Activated CD8-positive, alpha-beta memory T cell treated with anti-CD3 and anti-CD28 coated beads, Interleukin-2, amount 50 U/mL, for 48 hours (primary cell): Measurements from ENCODE around the gene MLLT3.

Source experiments
- DNase-seq: peaks from one replicate; pipeline ENCODE4 v3.0.0-alpha.2; 2020

The MLLT3 gene

DNA sequence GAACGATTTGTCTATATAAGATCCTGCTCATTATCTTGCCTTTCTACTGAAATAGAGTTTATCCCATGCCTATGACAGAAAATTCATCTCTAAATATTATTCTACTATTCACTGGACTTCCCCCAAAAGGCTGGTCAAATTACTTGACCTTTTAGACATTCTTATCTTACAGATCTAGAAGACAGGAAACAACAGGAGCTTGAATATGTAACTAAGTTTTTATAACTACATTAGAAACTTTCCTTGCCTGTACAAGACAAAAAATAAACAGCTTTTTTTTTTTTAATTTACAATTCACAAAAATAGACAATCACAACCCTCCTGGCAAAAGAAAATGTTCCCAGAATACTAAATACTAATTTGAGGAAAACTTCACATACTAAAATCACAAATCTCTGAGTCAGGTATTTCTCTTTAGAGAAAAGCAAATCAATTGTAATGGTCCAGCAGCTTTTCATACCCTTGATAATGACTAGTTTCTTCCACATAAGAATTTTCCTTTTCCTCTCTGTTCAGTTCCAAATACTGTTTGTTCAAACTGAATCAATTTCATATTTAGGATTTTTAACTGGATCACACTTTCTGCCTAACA is 68.6 kb downstream of the MLLT3 start:
- DNase-seq = no peak

DNA sequence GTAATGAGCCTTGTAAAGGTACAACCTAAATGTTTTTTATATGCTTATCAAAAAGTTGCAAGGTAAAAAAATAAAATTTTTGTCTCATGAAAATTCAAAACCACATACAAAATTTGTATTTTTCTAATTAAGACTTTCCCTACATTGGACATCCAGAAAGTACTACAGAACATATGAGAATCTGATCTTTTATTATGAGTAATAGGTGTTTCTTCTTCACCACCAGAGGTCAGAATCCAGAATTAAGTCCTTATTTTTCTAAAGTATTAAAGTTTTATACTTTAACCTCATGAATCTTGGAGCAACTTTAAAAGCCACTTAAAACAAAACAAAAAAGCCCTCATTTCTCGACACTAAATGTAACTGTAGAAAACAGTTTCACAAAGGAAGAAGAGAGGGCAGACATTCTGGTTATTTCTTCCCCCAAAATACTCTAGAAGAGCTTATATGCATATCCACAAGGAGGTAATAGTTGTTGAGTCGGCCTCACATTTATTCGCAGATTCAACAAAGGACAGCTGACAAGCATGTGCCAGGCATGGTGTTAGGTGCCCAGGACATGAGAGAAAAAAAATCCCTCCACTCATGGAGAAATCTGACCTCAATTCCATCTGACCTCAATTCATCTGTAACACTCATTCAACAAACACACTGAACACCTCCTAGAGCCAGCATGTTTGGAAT is 69.3 kb downstream of the MLLT3 start:
- DNase-seq = no peak

GRCh38 chr9:20551835-20552234 is 70.5 kb downstream of the MLLT3 start:
- no peak for DNase-seq

- no peak for DNase-seq
Measured at GRCh38 chr9:20551236-20551635, 71.1 kb downstream of the MLLT3 start.

- DNase-seq = no peak
Measured at GRCh38 chr9:20550326-20550725, 72.0 kb downstream of the MLLT3 start.

DNA sequence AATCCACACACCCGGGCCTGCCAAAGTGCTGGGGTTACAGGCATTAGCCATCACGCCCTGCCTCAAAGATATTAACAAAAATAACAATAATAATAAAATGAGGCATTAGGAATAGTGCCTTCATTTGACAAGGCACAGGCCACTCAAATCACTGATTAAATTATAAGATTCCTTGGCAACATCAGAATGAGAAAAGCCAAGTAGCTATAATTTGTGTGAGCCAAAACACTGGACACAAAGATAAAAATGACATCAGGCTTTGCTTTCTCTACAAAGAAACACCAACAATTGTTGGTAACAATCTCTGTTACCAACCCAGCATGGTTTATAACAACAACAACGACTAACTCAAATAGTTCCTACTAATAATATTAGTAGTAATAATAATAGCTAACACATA is 73.2 kb downstream of the MLLT3 start:
- DNase-seq = no peak

DNA sequence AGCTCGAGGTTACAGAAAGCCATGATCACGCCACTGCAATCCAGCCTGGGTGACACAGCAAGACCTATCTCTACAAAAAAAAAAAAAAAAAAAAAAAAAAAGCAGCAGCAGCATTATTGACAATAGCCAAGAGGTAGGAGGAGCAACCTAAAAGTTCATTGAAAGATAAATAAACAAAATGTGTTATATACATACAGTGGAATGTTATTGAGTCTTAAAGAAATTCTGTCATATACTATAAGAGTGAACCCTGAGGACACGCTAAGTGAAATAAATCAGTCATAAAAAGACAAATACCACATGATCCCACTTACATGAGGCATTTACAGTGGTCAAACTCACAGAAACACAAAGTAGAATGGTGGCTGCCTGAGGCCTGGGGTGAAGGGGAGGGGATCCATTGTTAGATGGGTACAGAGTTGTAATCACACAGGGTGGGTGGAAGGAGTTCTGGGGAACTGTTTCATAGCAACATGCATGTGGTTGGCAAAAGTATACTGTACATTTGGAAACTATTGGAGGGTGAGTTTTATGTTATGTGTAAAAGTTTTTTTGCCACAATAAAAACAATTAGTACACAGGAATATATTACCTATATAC is 77.2 kb downstream of the MLLT3 start:
- DNase-seq = no peak

DNA sequence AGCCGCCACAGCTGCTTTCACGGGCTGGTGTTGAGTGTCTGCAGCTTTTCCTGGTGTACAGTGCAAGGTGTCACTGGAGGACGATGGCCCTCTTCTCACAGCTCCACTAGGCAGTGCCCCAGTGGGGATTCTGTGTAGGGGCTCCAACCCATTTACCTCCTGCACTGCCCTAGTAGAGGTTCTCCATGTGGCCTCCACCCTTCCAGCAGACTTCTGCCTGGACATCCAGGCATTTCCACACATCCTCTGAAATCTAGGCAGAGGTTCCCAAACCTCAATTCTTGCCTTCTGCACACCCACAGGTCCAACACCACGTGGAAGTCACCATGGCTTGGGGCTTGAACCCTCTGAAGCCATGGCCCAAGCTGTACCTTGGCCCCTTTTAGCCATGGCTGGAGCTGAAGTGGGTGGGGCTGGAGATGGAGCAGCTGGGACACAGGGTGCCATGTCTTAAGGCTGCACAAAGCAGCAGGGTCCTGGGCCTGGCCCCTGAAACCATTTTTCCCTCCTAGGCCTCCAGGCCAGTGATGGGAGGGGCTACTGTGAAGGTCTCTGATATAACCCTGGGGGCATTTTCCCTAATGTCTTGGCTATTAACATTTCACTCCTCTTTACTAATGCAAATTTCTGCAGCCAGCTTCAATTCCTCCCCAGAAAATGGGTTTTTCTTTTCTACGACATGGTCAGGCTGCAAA is 82.0 kb downstream of the MLLT3 start:
- DNase-seq = no peak

DNA sequence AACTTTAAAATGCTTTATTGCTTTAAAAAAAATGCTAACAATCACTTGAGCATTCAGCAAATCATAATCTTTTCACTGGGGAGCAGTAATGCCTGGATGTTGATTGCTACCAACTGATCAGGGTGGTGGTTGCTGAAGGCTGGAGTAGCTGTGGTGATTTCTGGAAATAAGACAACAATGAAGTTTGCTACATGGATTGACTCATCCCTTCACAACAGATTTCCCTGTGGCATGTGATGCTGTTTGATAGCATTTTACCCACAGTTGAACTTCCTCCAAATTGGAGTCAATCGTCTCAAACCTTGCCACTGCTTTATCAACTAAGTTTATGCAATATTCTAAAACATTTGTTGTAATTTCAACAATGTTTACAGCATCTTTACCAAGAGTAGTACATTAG is 83.3 kb downstream of the MLLT3 start:
- DNase-seq = no peak

- no peak for DNase-seq
Measured at GRCh38 chr9:20538092-20538491, 84.2 kb downstream of the MLLT3 start.

- no peak for DNase-seq
Measured at GRCh38 chr9:20537294-20537693, 85.0 kb downstream of the MLLT3 start.

GRCh38 chr9:20532584-20532983 is 89.7 kb downstream of the MLLT3 start:
- DNase-seq = no peak

DNA sequence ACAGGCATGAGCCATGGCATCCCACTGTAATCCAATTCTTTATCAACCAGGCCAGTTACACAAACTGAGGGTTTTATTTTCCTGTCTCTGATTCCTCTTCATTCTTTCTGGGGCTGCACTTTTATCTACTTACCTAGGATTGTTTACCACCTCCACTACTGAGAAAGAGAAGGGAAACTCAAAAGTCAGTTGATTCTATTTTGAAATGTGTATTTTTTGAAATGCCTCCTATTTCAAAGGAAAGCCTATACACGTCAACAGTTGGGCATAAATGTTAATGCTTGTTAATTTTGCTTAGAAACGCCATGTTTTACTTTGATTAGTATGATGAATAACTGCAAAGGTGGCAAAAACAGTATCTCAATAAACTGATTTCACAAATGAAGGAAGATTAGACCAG is 92.5 kb downstream of the MLLT3 start:
- DNase-seq = no peak

- DNase-seq = no peak
Measured at GRCh38 chr9:20528253-20528652, 94.0 kb downstream of the MLLT3 start.

DNA sequence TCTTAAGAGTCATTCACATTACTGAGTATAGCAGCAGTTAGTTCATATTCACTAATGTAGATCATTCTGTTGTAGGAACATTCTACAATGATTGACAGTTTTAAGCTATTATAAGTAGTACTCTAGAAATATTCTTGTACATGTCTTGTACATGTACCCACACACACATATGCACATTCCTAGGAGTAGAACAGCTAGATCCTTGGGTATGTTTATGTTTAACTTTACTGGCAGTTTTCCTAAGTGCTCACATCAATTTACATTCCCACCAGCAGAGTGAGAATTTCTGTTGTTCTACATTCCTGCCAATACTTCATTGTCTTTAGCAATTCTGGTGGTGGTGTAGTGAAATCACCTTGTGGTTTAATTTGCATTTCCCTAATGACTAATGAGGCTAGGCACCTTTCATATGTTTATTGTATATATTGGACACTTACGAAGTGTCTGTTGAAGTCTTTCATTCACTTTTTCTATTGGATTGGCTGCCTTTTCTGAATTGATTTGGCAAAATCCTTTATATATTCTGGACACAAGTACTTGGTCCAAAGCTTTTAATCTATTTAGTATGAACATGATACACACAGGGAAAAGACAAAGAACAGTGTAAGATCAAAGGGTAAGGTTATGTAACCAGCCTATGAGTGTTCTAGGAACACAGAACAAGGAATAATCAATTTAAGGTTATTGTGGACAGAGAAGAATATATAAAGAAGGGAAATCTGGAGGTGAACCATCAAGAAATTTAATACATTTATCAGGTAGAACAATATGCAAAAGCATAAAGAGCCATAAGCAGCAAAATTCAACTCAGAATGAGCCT is 95.6 kb downstream of the MLLT3 start:
- DNase-seq = no peak

DNA sequence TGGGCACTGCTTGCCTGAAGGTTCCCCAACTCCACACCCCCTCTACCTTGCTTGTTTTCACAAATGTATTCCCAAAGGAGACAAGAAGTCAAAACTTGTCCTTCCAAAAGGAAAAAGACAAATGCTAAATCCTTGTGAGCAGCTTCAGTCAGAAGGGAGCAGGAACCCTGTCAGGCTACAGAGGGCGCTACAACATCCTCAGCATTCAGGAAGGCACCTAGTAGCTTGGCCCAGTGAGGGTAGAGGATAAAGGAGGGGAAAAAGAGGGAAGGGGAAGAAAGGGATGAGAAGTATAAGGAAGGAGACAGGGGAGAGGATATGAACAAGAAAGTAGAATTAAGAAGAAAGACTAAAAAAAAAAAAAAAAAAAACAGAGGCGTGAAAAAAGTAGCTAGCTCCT is 97.5 kb downstream of the MLLT3 start:
- no peak for DNase-seq

DNA sequence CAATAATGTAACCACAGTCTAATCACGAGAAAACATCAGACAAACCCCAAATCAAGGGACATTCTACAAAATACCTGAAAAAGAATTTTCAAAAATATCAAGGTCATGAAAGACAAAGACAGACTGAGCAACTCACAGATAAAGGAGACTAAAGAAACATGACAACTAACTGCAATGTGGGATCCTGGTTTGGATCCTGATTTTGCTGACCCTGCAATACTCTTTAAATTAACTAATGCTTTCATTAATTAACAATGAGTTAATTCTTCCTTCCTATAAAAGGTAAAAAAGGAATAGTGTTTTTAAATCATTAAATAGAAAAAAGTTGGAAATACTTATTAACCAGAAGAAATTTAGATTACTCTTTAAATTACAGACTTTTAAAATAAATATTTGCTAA is 103.6 kb downstream of the MLLT3 start:
- no peak for DNase-seq

DNA sequence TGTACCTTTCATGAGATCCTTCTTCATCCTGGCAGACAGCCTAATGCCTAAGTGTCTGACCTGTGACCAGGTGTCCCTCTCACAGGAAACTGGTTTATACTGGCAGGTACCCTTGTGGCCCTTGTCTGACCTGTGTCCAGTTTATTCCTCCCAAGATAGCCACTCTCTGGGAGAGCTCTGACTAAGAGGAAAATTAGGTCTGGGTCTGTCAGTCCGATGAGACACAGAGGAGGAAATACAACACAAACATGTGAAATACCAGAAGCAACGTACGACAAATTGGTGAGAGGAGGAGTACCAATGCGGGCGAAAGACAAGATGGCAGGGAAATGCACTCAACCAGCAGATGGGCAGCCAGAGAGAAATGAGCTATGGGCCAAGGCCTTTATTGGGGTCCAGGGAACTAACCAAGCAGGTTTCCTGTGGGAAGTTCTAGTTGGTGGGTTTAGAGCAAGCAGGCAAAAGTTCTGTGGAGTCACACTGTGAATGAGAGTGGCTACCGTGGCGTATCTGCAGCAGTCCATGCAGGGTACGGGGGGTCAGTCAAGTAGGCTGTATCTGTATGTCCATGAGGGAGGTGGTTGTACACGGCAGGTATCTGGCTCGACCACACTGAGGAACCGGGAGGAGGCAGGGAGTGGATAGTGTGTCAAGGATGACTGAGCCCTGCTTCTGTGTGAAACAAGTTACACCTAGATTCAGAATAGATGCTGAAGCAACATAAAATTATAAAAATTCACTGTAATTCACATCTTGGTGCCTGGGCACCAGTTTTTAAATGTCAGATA is 109.0 kb downstream of the MLLT3 start:
- DNase-seq = no peak

DNA sequence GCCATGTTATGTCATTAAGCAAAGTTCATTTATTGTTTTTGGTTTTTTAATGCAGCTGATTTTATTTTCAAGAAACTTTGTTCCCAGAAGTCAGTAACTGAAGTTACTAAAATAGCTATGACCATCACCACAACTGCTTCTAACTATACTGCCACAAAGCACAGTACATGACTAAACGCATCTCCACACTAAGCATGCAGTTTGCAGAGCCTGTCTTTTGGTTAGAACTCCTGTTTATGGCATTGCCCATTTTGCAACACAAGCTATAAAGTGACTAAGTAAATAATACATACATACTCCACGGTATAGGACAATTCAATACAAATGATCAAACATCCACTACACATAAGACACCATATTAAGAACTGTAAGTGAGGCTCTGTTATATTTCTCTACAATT is 109.7 kb downstream of the MLLT3 start:
- no peak for DNase-seq

- DNase-seq = no peak
Measured at GRCh38 chr9:20512106-20512505, 110.2 kb downstream of the MLLT3 start.

GRCh38 chr9:20511686-20512085 is 110.6 kb downstream of the MLLT3 start:
- no peak for DNase-seq

DNA sequence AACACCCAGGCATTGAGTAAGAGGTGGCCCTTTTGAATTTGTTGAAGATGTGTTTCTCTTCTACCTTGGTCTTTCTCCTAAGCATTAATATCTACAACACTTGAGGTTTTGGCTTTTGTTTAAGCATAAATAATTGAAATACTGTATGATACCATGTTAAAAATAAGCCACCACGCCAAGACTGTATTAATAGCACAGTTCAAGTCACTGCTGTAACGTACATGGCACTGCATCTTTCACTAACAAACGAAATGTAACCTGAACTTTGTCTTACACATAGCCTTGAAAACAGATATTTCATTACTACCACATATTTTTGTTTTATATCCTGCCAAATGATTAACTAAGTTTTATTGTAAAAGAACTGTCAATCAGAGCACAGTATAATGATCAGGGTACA is 112.8 kb downstream of the MLLT3 start:
- no peak for DNase-seq
